ENCODE data around the gene AHCY. TPM values are rescaled to one million over a fixed set of nuclear protein-coding genes. Genes with fewer than 3 reads are reported as not detected.

AHCY gene
- total RNA-seq, 1 experiment from 2014 or later, result 350 TPM

- no peaks in the 10 kb centered on the region for H3K4me1 ChIP-seq (ENCODE audit: control insufficient read depth in 1 of 2, insufficient read depth in 2 of 2, low read length in 2 of 2)
- ATAC-seq, result no peak
- no peaks in the 10 kb centered on the region for H3K79me2 ChIP-seq (ENCODE audit: insufficient read depth, low read length)
- no peaks in the 10 kb centered on the region for H3K27me3 ChIP-seq (ENCODE audit: insufficient read depth, low read length)
- H3K4me3 ChIP-seq (replicated peaks in 1 of 2; ENCODE audit: low read depth in 1 of 2, low read length in 2 of 2), result no peak overlapping the region
- no peak overlapping the region for H3K9ac ChIP-seq (ENCODE audit: low read length)
- no peak for DNase-seq (ENCODE audit: low read depth, low spot score)
- H3K4me2 ChIP-seq (ENCODE audit: low read length), result no peak overlapping the region
- ChIA-PET POLR2A (no interaction called here), CTCF (no interaction called here), RAD21 (ENCODE audit: low non-redundant PET in 1 of 2, low total read pairs in 2 of 2, uncharacterized antibody in 2 of 2, unreplicated experiment in 2 of 2) (no interaction called here)
- H3K9me3 ChIP-seq (ENCODE audit: control insufficient read depth in 1 of 2, insufficient read depth in 1 of 2, low read depth in 1 of 2, low read length in 2 of 2), result no peaks in the 10 kb centered on the region
- H3K36me3 ChIP-seq (ENCODE audit: control insufficient read depth in 1 of 2, insufficient read depth in 2 of 2, low read length in 2 of 2), result peaks cover 17 to 23% of the 10 kb centered on the region in 2 experiments; a peak in 2 of 4 replicates
- intact Hi-C loops (cut with micrococcal nuclease), result no loop called here
- no peaks in the 10 kb centered on the region for H3K9me2 ChIP-seq (ENCODE audit: insufficient read depth)
- TF ChIP-seq CBX3 (IDR thresholded peaks at IDR 0.05; ENCODE audit: low read depth) (no peak), FOSL1 (IDR thresholded peaks at IDR 0.05; ENCODE audit: low read depth) (no peak), TCF7L2 (IDR thresholded peaks at IDR 0.05; ENCODE audit: borderline replicate concordance, extremely low read depth, insufficient read depth, insufficient read length) (no peak), SIN3A (IDR thresholded peaks at IDR 0.05; ENCODE audit: low read depth) (no peak), EZH2 (IDR thresholded peaks at IDR 0.05) (no peak), ZNF274 (IDR thresholded peaks at IDR 0.05; ENCODE audit: low read depth, low read length) (no peak), YY1 (IDR thresholded peaks at IDR 0.05; ENCODE audit: extremely low read depth, insufficient replicate concordance, low read depth, low read length) (no peak), RAD21 (IDR thresholded peaks at IDR 0.05; ENCODE audit: low read depth) (no peak), POLR2A (IDR thresholded peaks at IDR 0.05; ENCODE audit: borderline replicate concordance, extremely low read depth, insufficient read depth, insufficient read length) (no peak), ZBTB33 (IDR thresholded peaks at IDR 0.05; ENCODE audit: extremely low read depth, insufficient replicate concordance, low read length) (no peak), SRF (IDR thresholded peaks at IDR 0.05; ENCODE audit: low read depth) (no peak), ZFX (IDR thresholded peaks at IDR 0.05) (no peak), CTCF (IDR thresholded peaks at IDR 0.05 in 2 of 3, conservative IDR thresholded peaks at IDR 0.05 in 1 of 3; ENCODE audit: borderline replicate concordance in 1 of 3, insufficient read depth in 1 of 3, low read depth in 2 of 3, low read length in 2 of 3) (no peak), JUND (IDR thresholded peaks at IDR 0.05) (no peak), EZH2phosphoT487 (IDR thresholded peaks at IDR 0.05; ENCODE audit: borderline replicate concordance) (no peak)
- TF ChIP-seq, protein P1, sequence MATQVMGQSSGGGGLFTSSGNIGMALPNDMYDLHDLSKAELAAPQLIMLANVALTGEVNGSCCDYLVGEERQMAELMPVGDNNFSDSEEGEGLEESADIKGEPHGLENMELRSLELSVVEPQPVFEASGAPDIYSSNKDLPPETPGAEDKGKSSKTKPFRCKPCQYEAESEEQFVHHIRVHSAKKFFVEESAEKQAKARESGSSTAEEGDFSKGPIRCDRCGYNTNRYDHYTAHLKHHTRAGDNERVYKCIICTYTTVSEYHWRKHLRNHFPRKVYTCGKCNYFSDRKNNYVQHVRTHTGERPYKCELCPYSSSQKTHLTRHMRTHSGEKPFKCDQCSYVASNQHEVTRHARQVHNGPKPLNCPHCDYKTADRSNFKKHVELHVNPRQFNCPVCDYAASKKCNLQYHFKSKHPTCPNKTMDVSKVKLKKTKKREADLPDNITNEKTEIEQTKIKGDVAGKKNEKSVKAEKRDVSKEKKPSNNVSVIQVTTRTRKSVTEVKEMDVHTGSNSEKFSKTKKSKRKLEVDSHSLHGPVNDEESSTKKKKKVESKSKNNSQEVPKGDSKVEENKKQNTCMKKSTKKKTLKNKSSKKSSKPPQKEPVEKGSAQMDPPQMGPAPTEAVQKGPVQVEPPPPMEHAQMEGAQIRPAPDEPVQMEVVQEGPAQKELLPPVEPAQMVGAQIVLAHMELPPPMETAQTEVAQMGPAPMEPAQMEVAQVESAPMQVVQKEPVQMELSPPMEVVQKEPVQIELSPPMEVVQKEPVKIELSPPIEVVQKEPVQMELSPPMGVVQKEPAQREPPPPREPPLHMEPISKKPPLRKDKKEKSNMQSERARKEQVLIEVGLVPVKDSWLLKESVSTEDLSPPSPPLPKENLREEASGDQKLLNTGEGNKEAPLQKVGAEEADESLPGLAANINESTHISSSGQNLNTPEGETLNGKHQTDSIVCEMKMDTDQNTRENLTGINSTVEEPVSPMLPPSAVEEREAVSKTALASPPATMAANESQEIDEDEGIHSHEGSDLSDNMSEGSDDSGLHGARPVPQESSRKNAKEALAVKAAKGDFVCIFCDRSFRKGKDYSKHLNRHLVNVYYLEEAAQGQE (IDR thresholded peaks at IDR 0.05; ENCODE audit: low read depth), result no peak
- TF ChIP-seq, protein P2, sequence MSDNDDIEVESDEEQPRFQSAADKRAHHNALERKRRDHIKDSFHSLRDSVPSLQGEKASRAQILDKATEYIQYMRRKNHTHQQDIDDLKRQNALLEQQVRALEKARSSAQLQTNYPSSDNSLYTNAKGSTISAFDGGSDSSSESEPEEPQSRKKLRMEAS (IDR thresholded peaks at IDR 0.05), result no peak
- no peaks in the 10 kb centered on the region for H4K20me1 ChIP-seq (ENCODE audit: insufficient read depth)
- H2AFZ ChIP-seq (ENCODE audit: low read depth, low read length, poor library complexity, severe bottlenecking), result no peak overlapping the region
- no TSS peak for BruUV-seq (replicated peaks)
- no peak overlapping the region for H3K27ac ChIP-seq (ENCODE audit: low read depth, low read length)
Observed at GRCh38 chr20:34271956-34272355, 31.2 kb downstream of the AHCY start.

All from HCT116 (cell line).